Kidney capillary endothelial cell (primary cell): Measurements from ENCODE around the gene DDOST.
A peak's percentile ranks its signal among the peaks of the same experiment; 100 is the strongest.

Experiments
- DNase-seq: peaks from one replicate; pipeline ENCODE4 v3.0.0-alpha.2; 2018; ENCODE audit warnings: low spot score

The DDOST gene

GRCh38 chr1:20661207-20662109 is at the start of gene DDOST:
TSS of gene DDOST (minus strand) at chr1:20661369. CDS start at chr1:20661350, 19 bp downstream.
- peak; percentile 97 for DNase-seq

- DNase-seq: no peak
Measured at GRCh38 chr1:20710469-20711284, 49.5 kb upstream of the DDOST start.

- DNase-seq: no peak
Measured at GRCh38 chr1:20709868-20710267, 48.7 kb upstream of the DDOST start.

- no peak for DNase-seq
Measured at GRCh38 chr1:20708891-20709290, 47.7 kb upstream of the DDOST start.

- DNase-seq: no peak
Measured at GRCh38 chr1:20708057-20708456, 46.9 kb upstream of the DDOST start.

- DNase-seq: no peak
Measured at GRCh38 chr1:20706841-20707240, 45.7 kb upstream of the DDOST start.

GRCh38 chr1:20705203-20705755 is 44.1 kb upstream of the DDOST start:
- no peak for DNase-seq

- DNase-seq: no peak
Measured at GRCh38 chr1:20704390-20705202, 43.4 kb upstream of the DDOST start.

GRCh38 chr1:20703124-20703756 is 42.1 kb upstream of the DDOST start:
- no peak for DNase-seq

GRCh38 chr1:20702416-20702815 is 41.2 kb upstream of the DDOST start:
- no peak for DNase-seq

- no peak for DNase-seq
Measured at GRCh38 chr1:20701847-20702246, 40.7 kb upstream of the DDOST start.

GRCh38 chr1:20701446-20701845 is 40.3 kb upstream of the DDOST start:
- no peak for DNase-seq

- no peak for DNase-seq
Measured at GRCh38 chr1:20700636-20701215, 39.6 kb upstream of the DDOST start.

- no peak for DNase-seq
Measured at GRCh38 chr1:20699558-20699957, 38.4 kb upstream of the DDOST start.

GRCh38 chr1:20698195-20698910 is 37.2 kb upstream of the DDOST start:
- DNase-seq: no peak

- no peak for DNase-seq
Measured at GRCh38 chr1:20697563-20697962, 36.4 kb upstream of the DDOST start.

GRCh38 chr1:20696397-20697333 is 35.5 kb upstream of the DDOST start:
- peak; percentile 75 for DNase-seq

- DNase-seq: no peak
Measured at GRCh38 chr1:20695515-20695914, 34.3 kb upstream of the DDOST start.

- no peak for DNase-seq
Measured at GRCh38 chr1:20693623-20694022, 32.5 kb upstream of the DDOST start.
